Measurements from ENCODE around the gene PLCXD1.

DNA sequence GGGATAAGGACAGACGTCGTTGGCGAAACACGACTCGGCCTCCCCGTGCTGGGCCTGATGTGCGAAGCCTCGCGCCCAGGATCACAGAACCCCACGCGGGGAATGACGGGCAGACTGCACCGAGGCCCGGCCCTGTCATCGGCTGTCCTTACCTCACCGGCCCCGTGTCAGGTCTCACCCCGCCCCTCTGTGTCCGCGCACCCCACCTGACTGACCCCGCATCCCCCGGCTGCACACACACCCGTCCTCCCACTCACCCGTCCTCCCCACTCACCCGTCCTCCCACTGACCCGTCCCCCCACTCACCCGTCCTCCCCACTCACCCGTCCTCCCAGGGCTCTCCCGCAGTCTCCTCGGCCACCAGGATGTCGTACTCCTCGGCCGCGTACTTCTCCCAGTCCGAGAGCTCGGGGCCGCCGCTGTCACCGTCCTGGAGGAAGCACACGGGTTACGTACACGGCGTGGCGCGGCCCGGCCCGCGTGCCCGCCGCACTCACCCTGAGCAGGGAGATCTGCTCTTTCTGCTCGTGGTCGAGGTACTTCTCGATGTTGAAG, 57.2 kb downstream of the PLCXD1 start:
- TF ChIP-seq CTCF (IDR thresholded peaks at IDR 0.05; ENCODE audit: poor library complexity), result no peak
- no peak for TF ChIP-seq EZH2 (IDR thresholded peaks at IDR 0.05; ENCODE audit: borderline replicate concordance)

Measured in hepatocyte (in vitro differentiated cells).